Measurements from ENCODE around the gene LHX8.

DNA sequence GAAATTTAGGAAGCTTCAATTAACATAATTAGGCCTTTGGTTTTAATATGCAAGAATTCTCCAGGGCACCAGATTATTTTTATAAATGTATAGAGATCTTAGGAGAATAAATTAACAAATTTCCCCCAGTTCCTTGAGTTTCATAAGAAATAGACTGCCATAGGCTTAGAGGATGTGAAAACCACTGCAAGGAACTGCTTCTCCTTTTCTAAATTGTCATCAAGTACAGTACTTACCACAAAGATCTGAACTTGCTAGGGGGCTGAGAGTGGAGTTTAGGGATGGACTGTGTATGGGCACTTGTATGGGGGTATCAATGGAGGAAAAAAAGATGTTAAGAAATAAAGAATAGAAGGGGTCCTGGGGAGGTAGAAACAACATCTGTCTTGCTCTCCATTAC, 31.1 kb downstream of the LHX8 start:
- TF ChIP-seq, protein P1, sequence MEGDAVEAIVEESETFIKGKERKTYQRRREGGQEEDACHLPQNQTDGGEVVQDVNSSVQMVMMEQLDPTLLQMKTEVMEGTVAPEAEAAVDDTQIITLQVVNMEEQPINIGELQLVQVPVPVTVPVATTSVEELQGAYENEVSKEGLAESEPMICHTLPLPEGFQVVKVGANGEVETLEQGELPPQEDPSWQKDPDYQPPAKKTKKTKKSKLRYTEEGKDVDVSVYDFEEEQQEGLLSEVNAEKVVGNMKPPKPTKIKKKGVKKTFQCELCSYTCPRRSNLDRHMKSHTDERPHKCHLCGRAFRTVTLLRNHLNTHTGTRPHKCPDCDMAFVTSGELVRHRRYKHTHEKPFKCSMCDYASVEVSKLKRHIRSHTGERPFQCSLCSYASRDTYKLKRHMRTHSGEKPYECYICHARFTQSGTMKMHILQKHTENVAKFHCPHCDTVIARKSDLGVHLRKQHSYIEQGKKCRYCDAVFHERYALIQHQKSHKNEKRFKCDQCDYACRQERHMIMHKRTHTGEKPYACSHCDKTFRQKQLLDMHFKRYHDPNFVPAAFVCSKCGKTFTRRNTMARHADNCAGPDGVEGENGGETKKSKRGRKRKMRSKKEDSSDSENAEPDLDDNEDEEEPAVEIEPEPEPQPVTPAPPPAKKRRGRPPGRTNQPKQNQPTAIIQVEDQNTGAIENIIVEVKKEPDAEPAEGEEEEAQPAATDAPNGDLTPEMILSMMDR (conservative IDR thresholded peaks at IDR 0.05 in 1 of 2, IDR thresholded peaks at IDR 0.05 in 1 of 2; ENCODE audit: low read depth in 1 of 2, low read length in 2 of 2), result no peak
- TF ChIP-seq EZH2 (IDR thresholded peaks at IDR 0.05; ENCODE audit: low read length, missing control alignments), result no peak
